Measurements from ENCODE around the gene NDUFB5.

The NDUFB5 gene

GRCh38 chr3:179676081-179676480 is 71.5 kb downstream of the NDUFB5 start:
- H3K36me3 ChIP-seq (ENCODE audit: control insufficient read depth in 2 of 2, insufficient read depth in 2 of 2, low read length in 2 of 2), result no peaks in the 10 kb centered on the region
- no peak overlapping the region for H3K4me3 ChIP-seq (ENCODE audit: low read length in 2 of 2)
- no peak overlapping the region for H3K27ac ChIP-seq (ENCODE audit: low read length)
- H3K9ac ChIP-seq (ENCODE audit: low read length in 2 of 2), result no peak overlapping the region
- no peaks in the 10 kb centered on the region for H3K27me3 ChIP-seq (ENCODE audit: control insufficient read depth in 1 of 2, insufficient read depth in 2 of 2, low read length in 2 of 2)
- no peaks in the 10 kb centered on the region for H3K9me3 ChIP-seq (ENCODE audit: control insufficient read depth in 2 of 2, low read length in 2 of 2)
- H3K4me1 ChIP-seq (ENCODE audit: control insufficient read depth, insufficient read depth, low read length), result no peaks in the 10 kb centered on the region

Measured in stomach smooth muscle (tissue), 2 donors.